SK-N-SH (cell line): ENCODE data around the gene SVIL. TPM values are rescaled to one million over a fixed set of nuclear protein-coding genes. Genes with fewer than 3 reads are reported as not detected.
"Not testable (repeated sequence)": the region's sequence is repeated elsewhere in the genome, so short reads cannot be mapped to it uniquely, and the experiment has no call there.

Source experiments
- CTCF ChIA-PET: fragments of 300-600, 350-600 bp; formaldehyde crosslinking; extraction: SDS; loops from one replicate; lab custom pipeline; 2021; lab: Yijun Ruan, JAX
- POLR2A ChIA-PET: fragments of 350-600 bp; sonication (Branson Sonifier 250); formaldehyde crosslinking; extraction: SDS; loops from one replicate; lab custom pipeline; 2020; ENCODE audit warnings: antibody characterized with exemption, inconsistent platforms; lab: Yijun Ruan, JAX
- DNase-seq: peaks from one replicate; pipeline ENCODE4 v3.0.0; 2012
- H2AFZ ChIP-seq: fragments of 200-600 bp; sonication (generic); 2 replicates; pipeline ENCODE4 v1.8.1; 2016; ENCODE audit warnings: antibody characterized with exemption, mild to moderate bottlenecking, low read depth
- H3F3A ChIP-seq: fragments of 200-600 bp; sonication (generic); replicated peaks from 2 replicates; pipeline ENCODE3; 2016; ENCODE audit warnings: antibody characterized with exemption, mild to moderate bottlenecking; ENCODE audit not compliant: insufficient read depth
- H3K27ac ChIP-seq, 2 experiments: fragments of 200-500 bp in 1 of 2; fragments of 200-600 bp in 1 of 2; sonication (Bioruptor generic) in 1 of 2; sonication (generic), shearing (Covaris generic) in 1 of 2; 2 replicates each; pipeline versions ENCODE4 v1.5.1 to v1.6.1; 2014 to 2016; ENCODE audit warnings: low read depth in 2 of 2, inconsistent platforms in 1 of 2, low read length in 1 of 2, mild to moderate bottlenecking in 1 of 2, mixed read lengths in 1 of 2
- H3K27me3 ChIP-seq: fragments of 200-600 bp; sonication (generic), shearing (Covaris generic); 2 replicates; pipeline ENCODE4 v1.6.1; 2016; ENCODE audit warnings: mixed run types; ENCODE audit not compliant: insufficient read depth
- H3K36me3 ChIP-seq, 2 experiments: fragments of 200-500 bp in 1 of 2; fragments of 200-600 bp in 1 of 2; sonication (Bioruptor generic) in 1 of 2; sonication (generic) in 1 of 2; replicated peaks in 1 of 2; 2 replicates each; pipeline versions ENCODE3 to v1.5.1; 2014 to 2016; ENCODE audit warnings: low read length in 1 of 2, mild to moderate bottlenecking in 1 of 2; ENCODE audit not compliant: insufficient read depth in 2 of 2, control insufficient read depth in 1 of 2
- H3K4me1 ChIP-seq, 2 experiments: fragments of 200-500 bp in 1 of 2; fragments of 200-600 bp in 1 of 2; sonication (Bioruptor generic) in 1 of 2; sonication (generic), shearing (Covaris generic) in 1 of 2; 2 replicates each; pipeline versions ENCODE4 v1.5.1 to v1.6.1; 2014 to 2016; ENCODE audit warnings: low read depth in 1 of 2, low read length in 1 of 2, mixed run types in 1 of 2; ENCODE audit not compliant: insufficient read depth in 2 of 2, control insufficient read depth in 1 of 2
- H3K4me2 ChIP-seq: fragments of 200-600 bp; sonication (generic), shearing (Covaris generic); 2 replicates; pipeline ENCODE4 v1.6.1; 2017; ENCODE audit warnings: mixed run types
- H3K4me3 ChIP-seq, 2 experiments: fragments of 200-500 bp in 1 of 2; fragments of 200-600 bp in 1 of 2; sonication (Bioruptor generic) in 1 of 2; sonication (generic), shearing (Covaris generic) in 1 of 2; 2 replicates each; pipeline versions ENCODE4 v1.5.1 to v1.8.1; 2014 to 2016; ENCODE audit warnings: low read depth in 2 of 2, inconsistent platforms in 1 of 2, low read length in 1 of 2, mild to moderate bottlenecking in 1 of 2, mixed read lengths in 1 of 2, moderate library complexity in 1 of 2
- H3K79me2 ChIP-seq: fragments of 200-600 bp; sonication (generic); 2 replicates; pipeline ENCODE4 v1.8.1; 2017; ENCODE audit warnings: mild to moderate bottlenecking; ENCODE audit not compliant: insufficient read depth
- H3K9ac ChIP-seq: fragments of 200-600 bp; sonication (generic); 2 replicates; pipeline ENCODE4 v1.6.1; 2017; ENCODE audit warnings: mixed run types
- H3K9me2 ChIP-seq: fragments of 200-600 bp; sonication (generic); 2 replicates; pipeline ENCODE4 v1.6.1; 2017; ENCODE audit warnings: mixed run types
- H3K9me3 ChIP-seq: fragments of 200-600 bp; sonication (generic); 2 replicates; pipeline ENCODE4 v1.6.1; 2017; ENCODE audit warnings: mixed run types, mild to moderate bottlenecking, moderate library complexity
- H4K20me1 ChIP-seq: fragments of 200-600 bp; sonication (generic); 2 replicates; pipeline ENCODE4 v1.6.1; 2017; ENCODE audit warnings: mild to moderate bottlenecking, mixed run types; ENCODE audit not compliant: insufficient read depth
- CHD2 ChIP-seq: fragments of 150-350 bp; IDR thresholded peaks from 2 replicates; pipeline ENCODE4 v1.6.1; 2018; ENCODE audit warnings: low read length; ENCODE audit not compliant: partially characterized antibody
- CTCF ChIP-seq: fragments of 200-600 bp; sonication (generic); IDR thresholded peaks from 2 replicates; pipeline ENCODE4 v1.6.1; 2017; ENCODE audit warnings: antibody characterized with exemption, mild to moderate bottlenecking, moderate library complexity
- ELF1 ChIP-seq: IDR thresholded peaks from 2 replicates; pipeline ENCODE4 v1.4.0; 2012
- FOSL2 ChIP-seq: IDR thresholded peaks from 2 replicates; pipeline ENCODE4 v1.4.0; 2012; ENCODE audit warnings: low read depth, mild to moderate bottlenecking, moderate library complexity, borderline replicate concordance
- IRF3 ChIP-seq: fragments of 150-350 bp; IDR thresholded peaks from 2 replicates; pipeline ENCODE4 v1.6.1; 2016; ENCODE audit warnings: mild to moderate bottlenecking, low read depth, low read length
- MXI1 ChIP-seq: IDR thresholded peaks from 2 replicates; pipeline ENCODE4 v1.6.1; 2012; ENCODE audit warnings: mild to moderate bottlenecking, low read depth, low read length, improper control_type of control experiment
- NRF1 ChIP-seq: IDR thresholded peaks from 2 replicates; pipeline ENCODE4 v1.6.1; 2012; ENCODE audit warnings: low read depth, mild to moderate bottlenecking, low read length
- PBX3 ChIP-seq: IDR thresholded peaks from 2 replicates; pipeline ENCODE4; 2012
- POLR2AphosphoS5 ChIP-seq: IDR thresholded peaks from 2 replicates; pipeline ENCODE4 v1.6.1; 2012; ENCODE audit warnings: low read depth, low read length
- RAD21 ChIP-seq: IDR thresholded peaks from 2 replicates; pipeline ENCODE4 v1.6.1; 2012; ENCODE audit warnings: mild to moderate bottlenecking, low read length
- RCOR1 ChIP-seq: fragments of 150-350 bp; IDR thresholded peaks from 2 replicates; pipeline ENCODE4 v1.6.1; 2017; ENCODE audit warnings: antibody characterized with exemption, low read length
- SIN3A ChIP-seq: IDR thresholded peaks from 2 replicates; pipeline ENCODE4 v1.6.1; 2012; ENCODE audit warnings: low read depth, mild to moderate bottlenecking, low read length, moderate library complexity, borderline replicate concordance
- TCF12 ChIP-seq: IDR thresholded peaks from 2 replicates; pipeline ENCODE4 v1.4.0; 2012
- TEAD4 ChIP-seq: IDR thresholded peaks from 2 replicates; pipeline ENCODE4 v1.4.0; 2012; ENCODE audit warnings: mild to moderate bottlenecking, borderline replicate concordance; ENCODE audit not compliant: insufficient read depth
- YY1 ChIP-seq: IDR thresholded peaks from 2 replicates; pipeline ENCODE4 v1.4.0; 2012; ENCODE audit warnings: low read depth, mild to moderate bottlenecking
- WGBS: methylation state at CpG from one replicate; pipeline ENCODE4 v1.1.6; 2017; ENCODE audit warnings: low lambda C conversion rate; 5-methylcytosine and 5-hydroxymethylcytosine counted together
- polyA plus RNA-seq, 3 experiments: library from polyadenylated mRNA; depleted of rRNA; stranded (reverse); fragments of >200 nt; gene quantifications; 2 replicates each; pipeline ENCODE4 v1.2.3, GENCODE V29; 2012
- TF ChIP-seq, protein P1 (sequence below): IDR thresholded peaks from 2 replicates; pipeline ENCODE4 v1.4.0; 2012; ENCODE audit warnings: low read depth, borderline replicate concordance

SVIL gene
- polyA plus RNA-seq, 1 of the 3 experiments (the other 2 are of a cell fraction), result 48.7 TPM

- Histone ChIP-seq H3K4me3 (no peak overlapping the region), H3F3A (peaks cover 27% of the 10 kb centered on the region), H3K9ac (no peak overlapping the region), H2AFZ (no peak overlapping the region), H3K27ac (no peak overlapping the region)
- WGBS, result 97% methylated on average over 8 of the region's 8 CpGs
- no peak for TF ChIP-seq RAD21
- peak; percentile 36; the same call in 1 of the 2 replicates for TF ChIP-seq CTCF
- TF ChIP-seq, all 33 proteins: peak for 1
- Histone ChIP-seq H3K9me3 (no peaks in the 10 kb centered on the region), H4K20me1 (peaks cover 29% of the 10 kb centered on the region), H3K9me2 (no peaks in the 10 kb centered on the region), H3K36me3 (peaks cover 87 to 90% of the 10 kb centered on the region in 2 experiments), H3K27me3 (no peaks in the 10 kb centered on the region), H3K4me1 (no peaks in the 10 kb centered on the region), H3K79me2 (peaks cover 12% of the 10 kb centered on the region), H3K4me2 (no peak overlapping the region)
- ChIA-PET CTCF (interaction anchor here (0.7 to 2.2 kb wide), 7 partner anchors 9 to 834 kb away, joined by 3 to 9 read pairs (median 3); no protein-coding TSS in a partner anchor), POLR2A (no interaction called here)
- DNase-seq, result no peak
Measured at GRCh38 chr10:29465384-29465783, 169.4 kb downstream of the SVIL start.

- H3K4me1 ChIP-seq, DNase-seq, H3K9ac ChIP-seq, H3K4me3 ChIP-seq, H3K9me3 ChIP-seq, H3K9me2 ChIP-seq, H3K27ac ChIP-seq, H3K4me2 ChIP-seq, POLR2A ChIA-PET, H2AFZ ChIP-seq, H3K27me3 ChIP-seq: not testable (repeated sequence)
- CTCF ChIA-PET, result interaction anchor here (0.7 to 2.2 kb wide), 5 partner anchors 9 to 834 kb away, joined by 3 to 9 read pairs (median 3); no protein-coding TSS in a partner anchor
- peaks cover 83 to 90% of the 10 kb centered on the region in 2 experiments for H3K36me3 ChIP-seq
- H3K79me2 ChIP-seq, result peaks cover 12% of the 10 kb centered on the region
- peaks cover 27% of the 10 kb centered on the region for H3F3A ChIP-seq
- peaks cover 22% of the 10 kb centered on the region for H4K20me1 ChIP-seq
- WGBS, result 95% methylated on average over 4 of the region's 4 CpGs
- TF ChIP-seq, protein P1, sequence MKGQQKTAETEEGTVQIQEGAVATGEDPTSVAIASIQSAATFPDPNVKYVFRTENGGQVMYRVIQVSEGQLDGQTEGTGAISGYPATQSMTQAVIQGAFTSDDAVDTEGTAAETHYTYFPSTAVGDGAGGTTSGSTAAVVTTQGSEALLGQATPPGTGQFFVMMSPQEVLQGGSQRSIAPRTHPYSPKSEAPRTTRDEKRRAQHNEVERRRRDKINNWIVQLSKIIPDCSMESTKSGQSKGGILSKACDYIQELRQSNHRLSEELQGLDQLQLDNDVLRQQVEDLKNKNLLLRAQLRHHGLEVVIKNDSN, result peak; percentile 37; the same call in 1 of the 2 replicates
Measured at GRCh38 chr10:29464671-29465171, 170.1 kb downstream of the SVIL start.

DNA sequence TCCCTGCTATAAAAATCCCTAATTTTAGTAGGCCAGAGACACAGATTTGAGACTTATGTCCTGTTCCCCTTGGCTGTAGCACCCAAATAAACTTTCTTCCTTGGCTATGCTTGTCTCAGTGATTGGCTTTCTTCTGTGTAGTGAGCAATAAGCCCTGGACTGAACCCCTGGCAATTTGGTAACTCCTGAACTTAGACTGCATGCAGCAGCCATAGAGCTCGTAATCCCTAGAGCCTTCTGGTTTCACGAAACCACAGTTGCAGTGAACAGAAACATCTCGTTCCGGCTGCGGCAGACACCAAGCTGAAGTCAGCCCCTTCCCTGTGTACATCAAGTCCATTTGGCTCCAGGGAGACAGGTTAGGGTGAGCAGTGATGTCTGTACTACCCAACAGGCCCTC lies 173.7 kb downstream of the SVIL start:
- H3K27ac ChIP-seq, result no peak overlapping the region
- H2AFZ ChIP-seq, result no peak overlapping the region
- no peaks in the 10 kb centered on the region for H3K9me3 ChIP-seq
- peaks cover 8% of the 10 kb centered on the region for H3K79me2 ChIP-seq
- H4K20me1 ChIP-seq, result peaks cover 11% of the 10 kb centered on the region; the same call in 1 of the 2 replicates
- no peak overlapping the region for H3K4me2 ChIP-seq
- H3K36me3 ChIP-seq, result peaks cover 62 to 90% of the 10 kb centered on the region in 2 experiments
- H3K9me2 ChIP-seq, result no peaks in the 10 kb centered on the region
- 98% methylated on average over 5 of the region's 5 CpGs for WGBS
- peaks cover 26% of the 10 kb centered on the region for H3F3A ChIP-seq
- no peak for DNase-seq
- no peak overlapping the region for H3K4me3 ChIP-seq
- TF ChIP-seq IRF3 (no peak), FOSL2 (no peak), NRF1 (no peak), POLR2AphosphoS5 (no peak), RAD21 (no peak), SIN3A (no peak), RCOR1 (no peak), TEAD4 (no peak), TCF12 (no peak), PBX3 (no peak), YY1 (no peak), ELF1 (no peak), MXI1 (no peak), CHD2 (no peak)
- H3K27me3 ChIP-seq, result no peaks in the 10 kb centered on the region
- POLR2A ChIA-PET, result no interaction called here
- no peak overlapping the region for H3K9ac ChIP-seq
- H3K4me1 ChIP-seq, result no peaks in the 10 kb centered on the region
- CTCF ChIA-PET, result interaction anchor here (1.1 to 1.9 kb wide), 4 partner anchors 10 to 74 kb away, joined by 4 to 7 read pairs (median 5); no protein-coding TSS in a partner anchor
